ENCODE results near the gene GJA3.

Gene GJA3

GRCh38 chr13:20151016-20151415 lies 9.8 kb downstream of the GJA3 start:
- H3K36me3 Mint-ChIP-seq (ENCODE audit: low read depth) = no peaks in the 10 kb centered on the region
- H3K9me3 Mint-ChIP-seq = no peaks in the 10 kb centered on the region
- no peak for TF ChIP-seq CTCF (IDR thresholded peaks at IDR 0.05)
- H3K27ac Mint-ChIP-seq = no peak overlapping the region
- DNase-seq = no peak
- peaks cover 23% of the 10 kb centered on the region for H3K4me1 Mint-ChIP-seq
- H3K4me3 Mint-ChIP-seq = no peak overlapping the region
- peaks cover 32% of the 10 kb centered on the region for H3K27me3 Mint-ChIP-seq (ENCODE audit: low read depth, poor library complexity)

GRCh38 chr13:20150561-20150960 lies 10.3 kb downstream of the GJA3 start:
- DNase-seq = no peak
- no peak overlapping the region for H3K4me3 Mint-ChIP-seq
- no peak for TF ChIP-seq CTCF (IDR thresholded peaks at IDR 0.05)
- no peaks in the 10 kb centered on the region for H3K9me3 Mint-ChIP-seq
- no peaks in the 10 kb centered on the region for H3K36me3 Mint-ChIP-seq (ENCODE audit: low read depth)
- H3K27ac Mint-ChIP-seq = no peak overlapping the region
- peaks cover 31% of the 10 kb centered on the region for H3K27me3 Mint-ChIP-seq (ENCODE audit: low read depth, poor library complexity)
- H3K4me1 Mint-ChIP-seq = peaks cover 23% of the 10 kb centered on the region

GRCh38 chr13:20149762-20150161 lies 11.1 kb downstream of the GJA3 start:
- Mint-ChIP-seq H3K4me1 (peaks cover 23% of the 10 kb centered on the region), H3K9me3 (no peaks in the 10 kb centered on the region)
- no peak for DNase-seq

GRCh38 chr13:20148501-20149183 lies 12.2 kb downstream of the GJA3 start:
- Mint-ChIP-seq H3K4me3 (no peak overlapping the region), H3K4me1 (peaks cover 23% of the 10 kb centered on the region)
- DNase-seq = no peak

More at GRCh38 chr13:20149762-20150161, 11.1 kb downstream of the GJA3 start:
- Mint-ChIP-seq H3K36me3 (ENCODE audit: low read depth) (no peaks in the 10 kb centered on the region), H3K27ac (no peak overlapping the region), H3K27me3 (ENCODE audit: low read depth, poor library complexity) (peaks cover 26% of the 10 kb centered on the region), H3K4me3 (no peak overlapping the region)
- no peak for TF ChIP-seq CTCF (IDR thresholded peaks at IDR 0.05)

GRCh38 chr13:20146381-20146780 lies 14.5 kb downstream of the GJA3 start:
- Mint-ChIP-seq H3K27me3 (ENCODE audit: low read depth, poor library complexity) (peaks cover 18% of the 10 kb centered on the region), H3K4me3 (no peak overlapping the region), H3K4me1 (peaks cover 28% of the 10 kb centered on the region), H3K27ac (no peak overlapping the region), H3K9me3 (no peaks in the 10 kb centered on the region), H3K36me3 (ENCODE audit: low read depth) (no peaks in the 10 kb centered on the region)
- DNase-seq = no peak
- TF ChIP-seq CTCF (IDR thresholded peaks at IDR 0.05) = no peak

More at GRCh38 chr13:20148501-20149183, 12.2 kb downstream of the GJA3 start:
- no peak for TF ChIP-seq CTCF (IDR thresholded peaks at IDR 0.05)
- Mint-ChIP-seq H3K36me3 (ENCODE audit: low read depth) (no peaks in the 10 kb centered on the region), H3K9me3 (no peaks in the 10 kb centered on the region), H3K27ac (no peak overlapping the region), H3K27me3 (ENCODE audit: low read depth, poor library complexity) (peaks cover 16% of the 10 kb centered on the region)

- Mint-ChIP-seq H3K27ac (no peak overlapping the region), H3K9me3 (no peaks in the 10 kb centered on the region), H3K27me3 (ENCODE audit: low read depth, poor library complexity) (peaks cover 17% of the 10 kb centered on the region), H3K36me3 (ENCODE audit: low read depth) (no peaks in the 10 kb centered on the region), H3K4me3 (no peak overlapping the region), H3K4me1 (peaks cover 33% of the 10 kb centered on the region)
- DNase-seq = no peak
- no peak for TF ChIP-seq CTCF (IDR thresholded peaks at IDR 0.05)
Measured at GRCh38 chr13:20145521-20145920, 15.3 kb downstream of the GJA3 start.
